ENCODE results near the gene NID1. TPM values are rescaled to one million over a fixed set of nuclear protein-coding genes. Genes with fewer than 3 reads are reported as not detected.

The NID1 gene
- total RNA-seq, 1 experiment from 2014 or later, result 8.6 TPM

DNA sequence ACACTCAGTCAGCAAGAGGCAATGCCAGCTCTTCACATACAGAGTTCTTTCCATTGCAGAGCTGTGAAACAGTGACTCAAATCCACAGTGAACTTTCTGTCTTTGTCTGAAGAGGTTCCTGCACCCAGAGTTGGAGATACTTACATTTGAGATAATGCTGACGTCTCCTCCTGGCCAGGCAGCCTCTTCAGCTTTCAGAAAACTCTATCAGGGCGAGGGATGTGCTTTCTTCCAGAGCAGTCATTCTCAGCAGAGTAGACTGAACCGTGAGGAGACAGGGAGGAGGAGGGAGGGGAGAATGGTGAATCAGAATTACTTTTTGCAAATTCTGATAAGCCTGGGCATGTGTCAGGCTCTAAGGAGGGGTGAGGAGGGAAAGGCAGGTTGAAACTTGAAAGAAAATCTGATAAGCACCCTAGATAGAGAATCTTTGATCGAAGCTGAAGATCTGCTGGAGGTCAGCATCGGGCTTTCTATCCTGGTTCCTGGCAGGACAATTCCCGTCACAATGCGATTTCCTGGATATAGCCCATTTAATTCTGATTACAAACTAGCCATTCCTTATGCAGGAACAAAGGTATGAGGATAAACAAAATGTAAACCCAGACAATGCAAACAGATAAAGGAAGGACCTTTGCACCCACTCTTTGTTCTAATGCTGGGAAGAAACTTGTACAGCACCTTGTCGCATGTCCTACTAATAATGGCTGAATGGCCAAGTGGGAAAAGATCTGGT, 18.9 kb upstream of the NID1 start:
- Mint-ChIP-seq H3K4me1 (ENCODE audit: low read depth, unreplicated experiment) (no peaks in the 10 kb centered on the region), H3K27me3 (ENCODE audit: unreplicated experiment) (peaks cover 13% of the 10 kb centered on the region), H3K36me3 (ENCODE audit: insufficient read depth, unreplicated experiment) (no peaks in the 10 kb centered on the region), H3K9me3 (ENCODE audit: low read depth, unreplicated experiment) (no peaks in the 10 kb centered on the region), H3K27ac (ENCODE audit: unreplicated experiment) (no peak overlapping the region), H3K4me3 (ENCODE audit: low read depth, unreplicated experiment) (no peak overlapping the region)
- intact Hi-C loops (cut with micrococcal nuclease; ENCODE audit: unreplicated experiment), result no loop called here
- TF ChIP-seq, protein P1, sequence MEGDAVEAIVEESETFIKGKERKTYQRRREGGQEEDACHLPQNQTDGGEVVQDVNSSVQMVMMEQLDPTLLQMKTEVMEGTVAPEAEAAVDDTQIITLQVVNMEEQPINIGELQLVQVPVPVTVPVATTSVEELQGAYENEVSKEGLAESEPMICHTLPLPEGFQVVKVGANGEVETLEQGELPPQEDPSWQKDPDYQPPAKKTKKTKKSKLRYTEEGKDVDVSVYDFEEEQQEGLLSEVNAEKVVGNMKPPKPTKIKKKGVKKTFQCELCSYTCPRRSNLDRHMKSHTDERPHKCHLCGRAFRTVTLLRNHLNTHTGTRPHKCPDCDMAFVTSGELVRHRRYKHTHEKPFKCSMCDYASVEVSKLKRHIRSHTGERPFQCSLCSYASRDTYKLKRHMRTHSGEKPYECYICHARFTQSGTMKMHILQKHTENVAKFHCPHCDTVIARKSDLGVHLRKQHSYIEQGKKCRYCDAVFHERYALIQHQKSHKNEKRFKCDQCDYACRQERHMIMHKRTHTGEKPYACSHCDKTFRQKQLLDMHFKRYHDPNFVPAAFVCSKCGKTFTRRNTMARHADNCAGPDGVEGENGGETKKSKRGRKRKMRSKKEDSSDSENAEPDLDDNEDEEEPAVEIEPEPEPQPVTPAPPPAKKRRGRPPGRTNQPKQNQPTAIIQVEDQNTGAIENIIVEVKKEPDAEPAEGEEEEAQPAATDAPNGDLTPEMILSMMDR (IDR thresholded peaks at IDR 0.05; ENCODE audit: unreplicated experiment), result no peak
- BruUV-seq (replicated peaks), result no TSS peak
- CTCF ChIA-PET, result no interaction called here
- DNase-seq, result no peak

DNA sequence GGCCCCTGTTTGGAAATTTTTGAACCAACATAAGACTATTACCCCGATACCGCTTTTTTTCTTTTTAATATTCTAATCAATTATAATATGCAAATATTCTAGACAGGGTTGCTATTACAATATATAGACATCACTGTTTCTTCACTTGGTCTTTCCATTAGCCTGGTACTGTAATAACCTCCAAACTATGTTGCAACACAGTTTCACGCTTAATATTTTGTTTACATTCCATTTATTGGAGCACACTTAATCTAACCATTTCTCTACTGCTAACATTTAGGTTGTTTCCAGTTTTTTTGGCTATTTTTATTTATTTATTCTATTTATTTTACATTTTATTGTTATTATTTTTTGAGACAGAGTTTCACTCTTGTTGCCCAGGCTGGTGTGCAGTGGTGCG, 17.6 kb upstream of the NID1 start:
- CTCF ChIA-PET, result no interaction called here
- Mint-ChIP-seq H3K27ac (ENCODE audit: unreplicated experiment) (no peak overlapping the region), H3K4me3 (ENCODE audit: low read depth, unreplicated experiment) (no peak overlapping the region), H3K27me3 (ENCODE audit: unreplicated experiment) (peaks cover 13% of the 10 kb centered on the region), H3K9me3 (ENCODE audit: low read depth, unreplicated experiment) (no peaks in the 10 kb centered on the region), H3K36me3 (ENCODE audit: insufficient read depth, unreplicated experiment) (no peaks in the 10 kb centered on the region), H3K4me1 (ENCODE audit: low read depth, unreplicated experiment) (no peaks in the 10 kb centered on the region)
- BruUV-seq (replicated peaks), result no TSS peak
- no peak for DNase-seq
- intact Hi-C loops (cut with micrococcal nuclease; ENCODE audit: unreplicated experiment), result no loop called here
- TF ChIP-seq, protein P1 (IDR thresholded peaks at IDR 0.05; ENCODE audit: unreplicated experiment), result no peak

DNA sequence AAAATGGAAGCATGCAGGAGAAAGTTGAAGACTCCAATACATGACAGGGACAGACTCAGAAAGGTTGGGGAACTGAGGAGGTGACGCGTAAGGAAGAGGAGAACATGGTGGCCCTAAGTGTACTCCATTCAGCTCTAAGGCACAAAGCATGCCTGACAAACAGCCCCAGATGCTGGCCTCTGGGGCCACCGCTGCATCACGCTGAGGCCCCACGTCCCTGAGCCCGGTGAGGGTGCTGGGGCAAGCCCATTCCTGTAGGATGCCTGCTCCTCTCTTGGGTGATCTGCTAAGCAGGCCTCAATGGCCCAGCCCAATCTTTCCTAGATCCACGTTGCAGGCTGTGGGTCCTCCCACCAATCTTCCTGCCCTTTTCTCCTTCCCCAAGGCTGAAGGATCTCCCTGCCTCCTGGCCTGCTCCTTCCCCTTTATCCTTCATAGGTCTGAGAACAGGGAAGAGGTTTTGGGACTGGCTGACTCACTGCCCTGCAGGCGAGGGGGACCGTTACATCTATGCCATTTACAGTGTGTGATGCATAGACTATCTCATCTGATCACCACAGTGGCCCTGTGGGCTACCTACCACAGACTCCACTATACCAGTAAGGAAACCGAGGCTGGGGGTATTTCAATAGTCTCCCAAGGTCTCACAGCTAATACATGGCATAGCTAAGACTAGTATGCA, 16.8 kb upstream of the NID1 start:
- Mint-ChIP-seq H3K4me1 (ENCODE audit: low read depth, unreplicated experiment) (no peaks in the 10 kb centered on the region), H3K27ac (ENCODE audit: unreplicated experiment) (no peak overlapping the region), H3K27me3 (ENCODE audit: unreplicated experiment) (peaks cover 13% of the 10 kb centered on the region), H3K9me3 (ENCODE audit: low read depth, unreplicated experiment) (no peaks in the 10 kb centered on the region), H3K36me3 (ENCODE audit: insufficient read depth, unreplicated experiment) (no peaks in the 10 kb centered on the region), H3K4me3 (ENCODE audit: low read depth, unreplicated experiment) (no peak overlapping the region)
- CTCF ChIA-PET, result no interaction called here
- BruUV-seq (replicated peaks), result no TSS peak
- TF ChIP-seq, protein P1 (IDR thresholded peaks at IDR 0.05; ENCODE audit: unreplicated experiment), result no peak
- no peak for DNase-seq
- intact Hi-C loops (cut with micrococcal nuclease; ENCODE audit: unreplicated experiment), result no loop called here

DNA sequence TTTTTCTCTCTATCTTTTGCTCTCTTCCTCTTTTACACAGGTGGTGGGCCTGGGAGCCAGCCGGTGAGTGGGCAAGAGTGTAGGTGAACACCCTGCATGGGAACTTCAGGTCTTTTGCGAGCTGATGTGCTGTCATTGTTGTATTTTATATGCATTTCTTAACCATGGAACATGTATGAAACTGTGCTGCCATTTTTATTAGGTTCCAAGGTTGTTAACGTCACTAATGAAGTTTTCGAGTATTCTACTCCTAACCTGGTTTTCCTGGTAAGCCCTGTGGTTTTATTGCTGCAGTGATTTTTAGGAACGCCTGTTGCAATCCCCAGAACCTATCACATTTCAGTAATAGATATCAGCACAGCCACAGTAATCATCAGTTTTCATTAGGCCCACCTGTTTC, 14.8 kb upstream of the NID1 start:
- CTCF ChIA-PET, result no interaction called here
- H3K4me1 Mint-ChIP-seq (ENCODE audit: low read depth, unreplicated experiment), result no peaks in the 10 kb centered on the region
- H3K4me3 Mint-ChIP-seq (ENCODE audit: low read depth, unreplicated experiment), result no peak overlapping the region
- no peak for DNase-seq
- H3K27me3 Mint-ChIP-seq (ENCODE audit: unreplicated experiment), result peaks cover 13% of the 10 kb centered on the region
- H3K36me3 Mint-ChIP-seq (ENCODE audit: insufficient read depth, unreplicated experiment), result no peaks in the 10 kb centered on the region
- intact Hi-C loops (cut with micrococcal nuclease; ENCODE audit: unreplicated experiment), result no loop called here
- TF ChIP-seq, protein P1 (IDR thresholded peaks at IDR 0.05; ENCODE audit: unreplicated experiment), result no peak
- BruUV-seq (replicated peaks), result no TSS peak
- no peak overlapping the region for H3K27ac Mint-ChIP-seq (ENCODE audit: unreplicated experiment)
- no peaks in the 10 kb centered on the region for H3K9me3 Mint-ChIP-seq (ENCODE audit: low read depth, unreplicated experiment)

Measured in Calu3 (cell line).